Measurements from ENCODE around the gene BFSP1. TPM values are rescaled to one million over a fixed set of nuclear protein-coding genes. Genes with fewer than 3 reads are reported as not detected.

The BFSP1 gene
- total RNA-seq, 1 donor from 2014 or later: 3.9 TPM

GRCh38 chr20:17529586-17529985, 1.6 kb downstream of the BFSP1 start:
- H3K27ac Mint-ChIP-seq (ENCODE audit: unreplicated experiment): no peak overlapping the region

GRCh38 chr20:17525650-17526049, 5.5 kb downstream of the BFSP1 start:
- no peaks in the 10 kb centered on the region for H3K9me3 Mint-ChIP-seq
- no peak for DNase-seq (ENCODE audit: low read depth, low spot score)
- TF ChIP-seq, protein P1, sequence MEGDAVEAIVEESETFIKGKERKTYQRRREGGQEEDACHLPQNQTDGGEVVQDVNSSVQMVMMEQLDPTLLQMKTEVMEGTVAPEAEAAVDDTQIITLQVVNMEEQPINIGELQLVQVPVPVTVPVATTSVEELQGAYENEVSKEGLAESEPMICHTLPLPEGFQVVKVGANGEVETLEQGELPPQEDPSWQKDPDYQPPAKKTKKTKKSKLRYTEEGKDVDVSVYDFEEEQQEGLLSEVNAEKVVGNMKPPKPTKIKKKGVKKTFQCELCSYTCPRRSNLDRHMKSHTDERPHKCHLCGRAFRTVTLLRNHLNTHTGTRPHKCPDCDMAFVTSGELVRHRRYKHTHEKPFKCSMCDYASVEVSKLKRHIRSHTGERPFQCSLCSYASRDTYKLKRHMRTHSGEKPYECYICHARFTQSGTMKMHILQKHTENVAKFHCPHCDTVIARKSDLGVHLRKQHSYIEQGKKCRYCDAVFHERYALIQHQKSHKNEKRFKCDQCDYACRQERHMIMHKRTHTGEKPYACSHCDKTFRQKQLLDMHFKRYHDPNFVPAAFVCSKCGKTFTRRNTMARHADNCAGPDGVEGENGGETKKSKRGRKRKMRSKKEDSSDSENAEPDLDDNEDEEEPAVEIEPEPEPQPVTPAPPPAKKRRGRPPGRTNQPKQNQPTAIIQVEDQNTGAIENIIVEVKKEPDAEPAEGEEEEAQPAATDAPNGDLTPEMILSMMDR (conservative IDR thresholded peaks at IDR 0.05): no peak
- H3K4me1 Mint-ChIP-seq: peaks cover 6% of the 10 kb centered on the region
- no peaks in the 10 kb centered on the region for H3K36me3 Mint-ChIP-seq (ENCODE audit: low read depth)
- H3K27ac Mint-ChIP-seq (ENCODE audit: unreplicated experiment): no peak overlapping the region
- no peak overlapping the region for H3K4me3 Mint-ChIP-seq
- H3K27me3 Mint-ChIP-seq (ENCODE audit: low read depth): peaks cover 94% of the 10 kb centered on the region

More at GRCh38 chr20:17529586-17529985, 1.6 kb downstream of the BFSP1 start:
- Mint-ChIP-seq H3K27me3 (ENCODE audit: low read depth) (peaks cover 77% of the 10 kb centered on the region), H3K4me3 (peak overlapping the region; percentile 67), H3K4me1 (peaks cover 28% of the 10 kb centered on the region), H3K36me3 (ENCODE audit: low read depth) (no peaks in the 10 kb centered on the region), H3K9me3 (no peaks in the 10 kb centered on the region)
- DNase-seq (ENCODE audit: low read depth, low spot score): no peak
- TF ChIP-seq, protein P1 (conservative IDR thresholded peaks at IDR 0.05): no peak

- H3K9me3 Mint-ChIP-seq: no peaks in the 10 kb centered on the region
- peaks cover 92% of the 10 kb centered on the region for H3K27me3 Mint-ChIP-seq (ENCODE audit: low read depth)
- H3K27ac Mint-ChIP-seq (ENCODE audit: unreplicated experiment): no peak overlapping the region
- TF ChIP-seq, protein P1 (conservative IDR thresholded peaks at IDR 0.05): no peak
- no peak for DNase-seq (ENCODE audit: low read depth, low spot score)
- no peak overlapping the region for H3K4me3 Mint-ChIP-seq
- H3K4me1 Mint-ChIP-seq: peaks cover 4% of the 10 kb centered on the region
- no peaks in the 10 kb centered on the region for H3K36me3 Mint-ChIP-seq (ENCODE audit: low read depth)
Observed at GRCh38 chr20:17525132-17525531, 6.0 kb downstream of the BFSP1 start.

GRCh38 chr20:17524560-17524959, 6.6 kb downstream of the BFSP1 start:
- Mint-ChIP-seq H3K9me3 (no peaks in the 10 kb centered on the region), H3K36me3 (ENCODE audit: low read depth) (no peaks in the 10 kb centered on the region), H3K27ac (ENCODE audit: unreplicated experiment) (no peak overlapping the region), H3K4me1 (peaks cover 4% of the 10 kb centered on the region), H3K27me3 (ENCODE audit: low read depth) (peaks cover 90% of the 10 kb centered on the region), H3K4me3 (no peak overlapping the region)
- no peak for DNase-seq (ENCODE audit: low read depth, low spot score)
- TF ChIP-seq, protein P1 (conservative IDR thresholded peaks at IDR 0.05): no peak

- Mint-ChIP-seq H3K4me1 (peaks cover 4% of the 10 kb centered on the region), H3K4me3 (no peak overlapping the region), H3K36me3 (ENCODE audit: low read depth) (no peaks in the 10 kb centered on the region), H3K27ac (ENCODE audit: unreplicated experiment) (no peak overlapping the region), H3K27me3 (ENCODE audit: low read depth) (peaks cover 88% of the 10 kb centered on the region), H3K9me3 (no peaks in the 10 kb centered on the region)
- DNase-seq (ENCODE audit: low read depth, low spot score): no peak
- TF ChIP-seq, protein P1 (conservative IDR thresholded peaks at IDR 0.05): no peak
Observed at GRCh38 chr20:17523326-17523725, 7.9 kb downstream of the BFSP1 start.

DNA sequence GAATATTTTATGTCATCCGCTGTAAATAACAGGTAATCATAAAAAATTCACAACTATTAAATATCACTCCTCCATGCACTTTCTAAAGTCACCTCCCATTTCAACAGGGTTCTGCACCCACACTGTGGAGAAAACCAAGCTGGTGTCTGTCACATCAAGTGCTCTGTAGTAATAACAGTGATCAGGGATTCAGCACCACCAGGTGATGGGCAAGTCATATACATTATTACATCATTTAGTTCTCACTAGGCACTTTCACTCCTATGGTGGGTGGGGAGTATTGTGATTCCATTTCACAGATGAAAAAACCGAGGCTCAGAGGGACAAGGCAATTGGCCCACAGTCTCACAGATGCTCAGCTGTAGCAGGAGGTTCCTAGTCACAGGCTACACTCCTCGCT, 8.7 kb downstream of the BFSP1 start:
- Mint-ChIP-seq H3K9me3 (no peaks in the 10 kb centered on the region), H3K4me1 (peaks cover 4% of the 10 kb centered on the region), H3K27me3 (ENCODE audit: low read depth) (peaks cover 89% of the 10 kb centered on the region), H3K4me3 (no peak overlapping the region), H3K27ac (ENCODE audit: unreplicated experiment) (no peak overlapping the region), H3K36me3 (ENCODE audit: low read depth) (no peaks in the 10 kb centered on the region)
- no peak for DNase-seq (ENCODE audit: low read depth, low spot score)
- TF ChIP-seq, protein P1 (conservative IDR thresholded peaks at IDR 0.05): no peak
